ENCODE results near the gene SCAPER.
"Not testable (repeated sequence)": the region's sequence is repeated elsewhere in the genome, so short reads cannot be mapped to it uniquely, and the experiment has no call there.

Gene SCAPER

DNA sequence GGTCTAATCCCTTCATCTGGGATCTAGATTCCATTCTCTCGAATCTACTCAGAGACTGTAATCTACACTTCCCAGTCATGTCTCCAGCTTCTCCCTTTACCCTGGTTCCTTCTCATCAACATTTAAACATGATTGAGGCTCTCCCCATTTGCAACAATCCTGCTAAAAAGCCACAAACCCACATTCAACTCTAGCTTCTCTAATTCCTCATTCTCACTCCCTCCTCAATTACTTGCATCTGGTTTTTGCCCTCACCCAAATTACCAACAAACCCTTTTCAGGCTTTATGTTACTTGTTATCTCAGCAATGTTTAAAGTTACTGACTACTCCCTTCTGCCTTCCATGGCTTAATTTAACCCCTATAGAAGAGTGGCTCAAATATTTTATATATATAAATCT, 605.4 kb downstream of the SCAPER start:
- Mint-ChIP-seq H3K4me1 (no peaks in the 10 kb centered on the region), H3K36me3 (ENCODE audit: low read depth) (peaks cover 16% of the 10 kb centered on the region), H3K4me3 (no peak overlapping the region), H3K9me3 (peaks cover 8% of the 10 kb centered on the region), H3K27me3 (ENCODE audit: low read depth, poor library complexity) (peaks cover 4% of the 10 kb centered on the region), H3K27ac (no peak overlapping the region)
- TF ChIP-seq, protein P1, sequence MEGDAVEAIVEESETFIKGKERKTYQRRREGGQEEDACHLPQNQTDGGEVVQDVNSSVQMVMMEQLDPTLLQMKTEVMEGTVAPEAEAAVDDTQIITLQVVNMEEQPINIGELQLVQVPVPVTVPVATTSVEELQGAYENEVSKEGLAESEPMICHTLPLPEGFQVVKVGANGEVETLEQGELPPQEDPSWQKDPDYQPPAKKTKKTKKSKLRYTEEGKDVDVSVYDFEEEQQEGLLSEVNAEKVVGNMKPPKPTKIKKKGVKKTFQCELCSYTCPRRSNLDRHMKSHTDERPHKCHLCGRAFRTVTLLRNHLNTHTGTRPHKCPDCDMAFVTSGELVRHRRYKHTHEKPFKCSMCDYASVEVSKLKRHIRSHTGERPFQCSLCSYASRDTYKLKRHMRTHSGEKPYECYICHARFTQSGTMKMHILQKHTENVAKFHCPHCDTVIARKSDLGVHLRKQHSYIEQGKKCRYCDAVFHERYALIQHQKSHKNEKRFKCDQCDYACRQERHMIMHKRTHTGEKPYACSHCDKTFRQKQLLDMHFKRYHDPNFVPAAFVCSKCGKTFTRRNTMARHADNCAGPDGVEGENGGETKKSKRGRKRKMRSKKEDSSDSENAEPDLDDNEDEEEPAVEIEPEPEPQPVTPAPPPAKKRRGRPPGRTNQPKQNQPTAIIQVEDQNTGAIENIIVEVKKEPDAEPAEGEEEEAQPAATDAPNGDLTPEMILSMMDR (IDR thresholded peaks at IDR 0.05), result no peak
- no peak for DNase-seq

GRCh38 chr15:76298986-76299385, 606.2 kb downstream of the SCAPER start:
- Mint-ChIP-seq H3K27ac (no peak overlapping the region), H3K27me3 (ENCODE audit: low read depth, poor library complexity) (peaks cover 4% of the 10 kb centered on the region), H3K4me3 (no peak overlapping the region), H3K4me1 (no peaks in the 10 kb centered on the region), H3K9me3 (peaks cover 2% of the 10 kb centered on the region), H3K36me3 (ENCODE audit: low read depth) (peaks cover 13% of the 10 kb centered on the region)
- DNase-seq, result no peak
- TF ChIP-seq, protein P1 (IDR thresholded peaks at IDR 0.05), result no peak

DNA sequence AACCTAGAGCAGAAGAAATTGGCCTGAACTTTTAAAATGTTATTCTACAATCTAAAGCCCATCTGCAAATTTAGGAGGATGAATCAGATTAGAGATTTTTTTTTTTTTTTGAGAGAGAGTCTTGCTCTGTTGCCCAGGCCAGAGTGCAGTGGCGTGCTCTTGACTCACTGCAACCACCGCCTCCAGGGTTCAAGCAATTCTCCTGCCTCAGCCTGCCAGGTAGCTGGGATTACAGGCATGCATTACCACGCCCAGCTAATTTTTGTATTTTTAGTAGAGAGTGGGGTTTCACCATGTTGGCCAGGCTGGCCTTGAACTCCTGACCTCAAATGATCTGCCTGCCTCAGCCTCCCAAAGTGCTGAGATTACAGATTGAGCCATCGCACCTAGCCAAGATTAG, 607.2 kb downstream of the SCAPER start:
- H3K9me3 Mint-ChIP-seq; DNase-seq; H3K4me3 Mint-ChIP-seq; H3K27ac Mint-ChIP-seq; H3K27me3 Mint-ChIP-seq (ENCODE audit: low read depth, poor library complexity); H3K4me1 Mint-ChIP-seq: not testable (repeated sequence)
- H3K36me3 Mint-ChIP-seq (ENCODE audit: low read depth), result peaks cover 14% of the 10 kb centered on the region
